HG03460 (cell line): ENCODE data around the gene NASP.
"Not testable (repeated sequence)": the region's sequence is repeated elsewhere in the genome, so short reads cannot be mapped to it uniquely, and the experiment has no call there.

ENCODE experiments used
- ATAC-seq: cut with Tn5 transposase; IDR thresholded peaks from one replicate; pipeline ENCODE4 v1.9.1; 2021; ENCODE audit not compliant: unreplicated experiment

Gene NASP

DNA sequence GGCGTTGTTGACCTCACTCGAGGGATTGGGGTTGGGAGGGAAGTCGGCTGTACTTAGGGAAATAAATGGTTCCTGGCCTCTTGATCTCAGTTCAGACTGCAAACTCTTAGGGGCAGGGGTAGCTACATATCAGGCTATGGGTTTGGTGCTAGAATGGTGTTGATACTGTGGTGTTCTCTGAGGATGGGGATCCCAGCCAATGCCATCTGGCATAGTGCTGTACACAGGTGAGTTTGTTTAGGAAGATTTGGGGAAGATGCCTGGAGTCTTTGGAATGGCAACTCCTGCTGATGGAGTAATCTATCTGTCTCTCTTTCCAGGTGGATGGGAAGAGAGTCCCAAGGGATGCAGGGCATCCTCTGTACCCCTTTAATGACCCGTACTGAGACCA lies 14.3 kb upstream of the NASP start:
- ATAC-seq = no peak

DNA sequence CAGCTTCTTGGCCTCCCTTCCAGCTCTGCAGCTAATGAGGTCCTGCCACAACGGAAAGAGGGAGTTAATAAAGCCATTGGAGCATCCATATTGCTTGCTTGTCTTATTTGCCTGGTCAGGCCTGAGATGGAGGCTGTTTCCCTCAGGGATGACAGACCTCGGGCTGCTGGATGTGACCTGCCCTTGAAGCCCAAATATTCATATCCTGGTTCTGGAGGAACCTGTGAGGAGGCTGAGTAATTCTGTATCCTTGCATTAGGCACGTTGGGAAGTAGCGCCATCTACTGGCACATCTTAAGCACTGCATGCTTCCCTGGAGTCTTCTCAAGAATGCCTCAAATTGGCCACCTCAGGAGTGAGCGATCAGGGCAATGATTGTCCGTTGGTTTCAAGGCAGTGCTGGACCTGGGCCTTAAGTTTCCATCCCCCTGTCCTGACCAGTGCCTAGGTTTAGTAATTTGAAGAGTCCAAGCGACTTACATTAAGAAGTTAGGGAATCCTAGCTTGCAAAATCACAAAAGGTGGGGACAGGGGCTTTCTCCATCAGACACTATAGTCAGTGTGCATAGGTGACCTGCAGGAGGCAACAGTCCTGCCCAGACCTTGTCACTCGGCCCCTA lies 13.8 kb upstream of the NASP start:
- ATAC-seq = peak; percentile 77

- ATAC-seq = no peak
Measured at GRCh38 chr1:45570631-45571030, 13.2 kb upstream of the NASP start.

DNA sequence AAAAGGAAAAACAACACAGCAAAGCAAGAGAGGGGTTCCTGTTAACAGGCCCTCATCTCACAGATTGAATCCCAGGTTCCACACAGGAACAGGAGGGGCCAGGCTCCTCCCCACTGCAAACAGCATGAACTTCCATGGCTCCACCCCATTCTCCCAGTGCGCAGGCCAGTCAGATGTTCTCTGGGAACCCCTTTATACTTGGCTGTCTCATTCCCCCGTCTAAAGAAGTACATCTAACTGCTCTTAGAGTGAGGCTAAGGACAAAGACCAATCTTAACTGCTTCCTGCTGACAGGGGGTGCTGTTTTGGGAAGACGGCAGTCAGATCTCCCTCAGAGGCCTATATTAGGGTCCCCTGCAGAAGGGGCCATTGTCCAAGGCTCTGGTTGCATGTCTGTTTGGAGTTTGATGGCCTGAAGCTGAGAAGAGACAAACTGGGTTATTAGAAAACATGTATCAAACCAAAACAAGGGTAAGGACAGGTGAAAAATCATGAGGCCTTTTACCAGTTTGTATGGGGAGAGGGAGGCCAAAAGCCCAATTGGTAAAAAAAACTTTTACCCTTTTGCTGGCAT lies 10.5 kb upstream of the NASP start:
- no peak for ATAC-seq

DNA sequence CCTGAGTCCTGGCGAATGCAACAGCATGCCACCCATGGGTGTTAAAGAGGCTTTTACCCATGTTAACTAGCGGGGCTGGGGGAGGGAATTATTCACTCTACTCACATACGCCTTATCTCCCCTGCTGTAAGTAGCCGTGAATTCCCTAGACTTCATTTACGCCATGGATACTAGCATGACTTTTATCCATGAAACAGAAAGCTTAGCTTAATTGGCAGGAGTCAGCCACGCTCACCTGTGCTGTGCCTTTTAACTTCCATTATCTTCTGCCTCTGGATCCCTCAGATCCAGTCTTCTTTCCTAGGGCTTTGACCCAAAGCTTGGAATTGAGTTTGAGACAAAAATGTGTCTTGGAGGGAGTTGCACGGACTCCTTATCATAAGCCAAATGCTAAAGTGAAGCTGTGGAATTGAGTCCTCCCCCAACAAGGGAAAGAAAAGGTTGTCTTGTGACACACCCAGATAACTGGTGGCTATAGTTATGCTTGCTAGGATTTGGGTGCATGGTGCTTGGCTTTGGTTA lies 9.7 kb upstream of the NASP start:
- ATAC-seq = no peak

GRCh38 chr1:45583264-45583665 lies 576 bp upstream of the NASP start:
- peak; percentile 70 for ATAC-seq

GRCh38 chr1:45584351-45585109 lies 689 bp downstream of the NASP start:
- ATAC-seq = peak; percentile 26

- no peak for ATAC-seq
Measured at GRCh38 chr1:45585110-45585426, 1.2 kb downstream of the NASP start.

- no peak for ATAC-seq
Measured at GRCh38 chr1:45585496-45586075, 1.7 kb downstream of the NASP start.

DNA sequence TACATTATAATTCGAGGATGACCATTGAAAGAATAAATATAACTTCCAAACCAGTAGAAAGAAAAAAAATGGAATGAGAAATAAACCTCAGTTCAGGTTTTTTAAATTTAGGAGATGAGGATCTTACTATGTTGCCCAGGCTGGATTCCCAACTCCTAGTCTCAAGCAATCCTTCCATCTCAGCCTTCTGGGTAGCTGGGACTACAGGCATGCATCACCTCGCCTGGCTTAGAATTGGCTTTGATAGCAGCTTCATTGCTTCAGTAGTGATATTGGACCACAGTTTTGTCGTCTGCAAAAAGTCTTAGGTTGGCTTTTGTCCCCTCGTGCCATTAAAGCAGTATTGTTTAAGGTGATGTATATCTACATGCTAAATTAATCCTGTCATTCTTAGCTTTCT lies 2.9 kb downstream of the NASP start:
- ATAC-seq = no peak

GRCh38 chr1:45589861-45590260 lies 6.0 kb downstream of the NASP start:
- no peak for ATAC-seq

DNA sequence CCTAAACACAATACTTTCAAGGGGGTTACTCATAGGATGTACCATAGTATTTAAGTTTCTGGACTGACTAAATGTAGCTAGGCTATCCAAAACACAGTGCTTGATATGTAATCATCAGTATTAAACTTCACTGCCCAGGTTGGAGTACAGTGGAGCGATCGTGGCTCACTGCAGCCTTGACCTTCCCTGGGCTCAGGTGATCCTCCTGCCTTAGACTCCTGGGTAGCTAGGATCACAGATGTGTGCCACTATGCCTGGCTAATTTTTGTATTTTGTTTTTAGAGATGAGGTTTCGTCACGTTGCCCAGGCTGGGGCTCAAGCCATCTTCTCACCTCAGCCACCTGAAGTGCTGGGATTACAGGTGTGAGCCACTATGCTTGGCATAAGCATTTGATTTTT lies 10.6 kb downstream of the NASP start:
- no peak for ATAC-seq

DNA sequence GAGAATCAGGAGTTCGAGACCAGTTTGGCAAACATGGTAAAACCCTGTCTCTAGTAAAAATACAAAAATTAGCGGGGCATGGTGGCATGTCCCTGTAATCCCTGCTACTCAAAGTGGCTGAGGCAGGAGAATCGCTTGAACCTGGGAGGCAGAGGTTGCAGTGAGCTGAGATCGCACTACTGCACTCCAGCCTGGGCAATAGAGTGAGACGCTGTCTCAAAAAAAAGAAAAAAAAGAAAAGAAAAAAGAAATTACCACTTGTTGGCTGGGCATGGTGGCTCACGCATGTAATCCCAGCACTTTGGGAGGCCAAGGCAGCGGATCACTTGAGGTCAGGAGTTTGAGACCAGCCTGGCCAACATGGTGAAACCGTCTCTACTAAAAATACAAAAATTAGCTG lies 12.9 kb downstream of the NASP start:
- not testable (repeated sequence) for ATAC-seq

GRCh38 chr1:45604239-45604638 lies 20.4 kb downstream of the NASP start:
- no peak for ATAC-seq

- ATAC-seq = no peak
Measured at GRCh38 chr1:45607404-45608074, 23.7 kb downstream of the NASP start.

DNA sequence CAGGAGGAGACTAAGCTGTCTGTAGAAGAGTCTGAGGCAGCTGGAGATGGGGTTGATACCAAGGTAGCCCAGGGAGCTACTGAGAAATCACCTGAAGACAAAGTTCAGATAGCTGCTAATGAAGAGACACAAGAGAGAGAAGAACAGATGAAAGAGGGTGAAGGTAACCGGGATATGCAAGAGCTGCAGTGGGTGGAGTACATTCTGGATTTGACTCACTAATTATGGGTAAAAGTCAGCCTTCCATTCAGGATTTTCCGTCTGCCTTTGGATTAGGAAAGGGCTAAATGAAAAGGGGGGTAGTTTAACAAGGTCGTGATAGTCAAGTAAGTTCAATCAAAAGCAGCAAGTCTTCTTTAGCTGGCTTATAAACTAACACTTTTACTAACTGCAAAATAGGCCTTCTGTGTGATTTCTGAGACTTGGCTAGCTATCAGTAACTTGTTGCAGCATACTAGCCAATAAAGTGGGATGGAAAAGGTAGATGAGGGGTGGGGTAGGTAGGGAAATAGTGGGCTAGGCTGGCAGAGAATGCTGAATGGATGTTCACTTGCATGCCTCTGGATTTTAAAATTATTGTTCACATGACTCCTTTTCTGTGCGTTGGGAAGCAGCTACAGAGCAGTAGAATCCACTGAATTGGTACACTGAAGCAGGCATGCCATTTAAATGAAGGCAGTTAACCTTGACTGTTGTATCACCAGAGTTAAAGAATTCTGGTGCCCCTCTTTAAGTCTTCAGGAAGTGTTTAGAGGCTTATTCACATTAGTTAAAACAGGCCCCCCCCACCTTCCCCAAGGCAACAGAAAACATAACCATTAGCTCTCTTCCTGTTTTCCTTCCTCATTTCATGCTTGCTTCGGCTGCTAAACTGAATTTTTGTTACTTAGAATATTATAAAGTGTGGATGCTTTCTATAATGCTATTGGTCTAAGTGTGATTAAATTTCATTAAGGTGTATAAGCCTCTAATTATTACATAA lies 24.6 kb downstream of the NASP start:
- no peak for ATAC-seq

DNA sequence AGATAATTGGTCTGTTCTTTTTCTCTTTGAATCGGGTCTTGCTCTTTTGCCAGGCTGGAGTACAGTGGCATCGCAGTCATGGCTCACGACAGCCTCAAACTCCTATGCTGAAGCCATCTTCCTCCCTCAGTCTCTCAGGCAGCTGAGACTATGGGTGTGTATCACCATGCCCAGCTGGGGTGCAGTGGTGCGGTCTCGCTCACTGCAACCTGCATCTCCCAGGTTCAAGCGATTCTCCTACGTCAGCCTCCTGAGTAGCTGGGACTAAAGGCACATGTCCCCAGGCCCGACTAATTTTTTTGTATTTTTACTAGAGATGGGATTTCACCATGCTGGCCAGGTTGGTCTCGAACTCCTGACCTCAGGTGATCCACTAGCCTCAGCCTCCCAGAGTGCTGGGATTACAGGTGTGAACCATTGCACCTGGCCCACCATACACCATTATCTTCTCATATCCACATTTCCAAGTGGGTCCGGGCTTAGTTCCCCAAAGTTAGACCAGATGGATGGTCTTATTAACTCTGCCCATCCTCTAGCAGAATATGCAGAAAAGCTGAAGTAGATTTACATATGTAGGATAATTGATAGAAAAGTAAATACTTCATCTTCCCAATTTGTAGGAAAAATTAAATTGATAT lies 26.9 kb downstream of the NASP start:
- no peak for ATAC-seq

DNA sequence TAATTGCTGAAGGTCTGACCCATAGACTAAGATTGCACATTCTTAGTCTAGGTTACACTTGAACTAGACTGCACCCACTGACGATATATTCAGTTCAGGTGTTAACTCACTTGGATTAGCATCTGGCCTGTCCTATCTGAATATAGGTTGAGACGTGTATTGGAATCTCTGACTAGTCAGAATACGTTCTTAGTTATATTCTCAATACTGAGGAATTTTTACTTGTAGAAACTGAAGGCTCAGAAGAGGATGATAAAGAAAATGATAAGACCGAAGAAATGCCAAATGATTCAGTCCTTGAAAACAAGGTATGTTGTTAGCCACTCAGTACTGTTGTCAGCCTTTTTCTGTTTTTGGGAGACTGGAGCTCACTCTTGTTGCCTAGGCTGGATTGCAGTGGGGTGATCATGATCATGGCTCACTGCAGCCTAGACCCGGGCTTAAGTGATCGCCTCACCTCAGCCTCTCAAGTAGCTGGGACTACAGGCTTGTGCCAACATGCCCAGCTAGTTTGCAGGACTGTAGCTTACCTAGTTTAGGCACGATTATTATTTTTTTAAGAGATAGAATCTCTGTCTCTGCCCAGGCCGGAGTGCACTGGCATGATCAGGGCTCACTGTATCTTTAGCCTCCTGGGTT lies 29.2 kb downstream of the NASP start:
- no peak for ATAC-seq

- ATAC-seq = no peak
Measured at GRCh38 chr1:45615885-45616284, 32.0 kb downstream of the NASP start.
